ENCODE measurements around the gene FGF14.
"Not testable (repeated sequence)": the region's sequence is repeated elsewhere in the genome, so short reads cannot be mapped to it uniquely, and the experiment has no call there.

FGF14 gene

GRCh38 chr13:102195566-102196462, 206.0 kb downstream of the FGF14 start:
- DNase-seq (ENCODE audit: low read depth in 2 of 2) = no peak

- no peak for DNase-seq (ENCODE audit: low read depth in 2 of 2)
Measured at GRCh38 chr13:102192858-102193257, 209.0 kb downstream of the FGF14 start.

DNA sequence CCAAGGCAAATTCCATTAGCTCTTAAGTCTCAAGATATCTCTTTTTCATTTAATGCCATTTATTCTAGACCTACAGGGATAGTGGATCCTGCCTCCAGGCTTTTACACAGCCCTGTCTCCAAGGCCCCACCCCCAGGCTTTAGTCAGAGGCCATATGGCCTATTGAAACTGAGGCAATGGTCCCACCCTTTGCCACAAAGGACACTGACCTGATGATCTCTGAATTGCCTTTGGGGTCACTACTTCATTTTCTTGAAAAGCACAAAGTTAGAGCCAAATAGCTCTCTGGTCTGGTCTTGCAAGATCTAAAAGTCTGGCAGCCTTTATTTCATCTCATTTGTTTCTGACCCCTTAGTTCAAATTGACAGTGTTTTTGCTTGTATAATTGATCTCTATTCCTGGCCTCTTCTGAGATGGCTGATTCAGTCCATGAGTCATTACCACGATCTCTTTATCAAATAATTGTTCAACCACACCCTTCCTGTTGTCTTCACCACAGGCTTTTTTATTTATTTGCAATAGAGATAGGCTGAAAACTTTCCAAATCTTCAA, 209.8 kb downstream of the FGF14 start:
- DNase-seq (ENCODE audit: low read depth in 2 of 2) = no peak

GRCh38 chr13:102190930-102191329, 210.9 kb downstream of the FGF14 start:
- DNase-seq (ENCODE audit: low read depth in 2 of 2) = no peak

DNA sequence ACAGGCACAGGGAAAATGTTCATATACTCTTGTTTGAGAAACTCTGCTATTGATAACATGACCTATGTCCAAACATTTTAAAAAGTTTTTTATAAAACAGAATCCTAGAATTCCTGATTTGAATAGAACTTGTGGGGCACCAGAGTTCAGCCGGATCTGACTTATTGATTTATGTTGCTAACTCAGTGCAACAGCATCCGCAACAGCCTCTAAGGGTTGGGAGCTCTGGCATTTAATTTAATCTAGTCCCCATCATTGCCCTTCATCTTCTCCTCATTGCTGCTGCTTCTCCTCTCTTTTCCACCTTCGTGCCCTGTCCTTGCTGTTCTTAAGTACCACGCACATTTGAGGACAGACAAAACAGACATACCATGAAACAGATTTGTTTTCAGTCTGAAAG, 214.5 kb downstream of the FGF14 start:
- DNase-seq (ENCODE audit: low read depth in 2 of 2) = no peak

GRCh38 chr13:102185375-102185984, 216.4 kb downstream of the FGF14 start:
- no peak for DNase-seq (ENCODE audit: low read depth in 2 of 2)

DNA sequence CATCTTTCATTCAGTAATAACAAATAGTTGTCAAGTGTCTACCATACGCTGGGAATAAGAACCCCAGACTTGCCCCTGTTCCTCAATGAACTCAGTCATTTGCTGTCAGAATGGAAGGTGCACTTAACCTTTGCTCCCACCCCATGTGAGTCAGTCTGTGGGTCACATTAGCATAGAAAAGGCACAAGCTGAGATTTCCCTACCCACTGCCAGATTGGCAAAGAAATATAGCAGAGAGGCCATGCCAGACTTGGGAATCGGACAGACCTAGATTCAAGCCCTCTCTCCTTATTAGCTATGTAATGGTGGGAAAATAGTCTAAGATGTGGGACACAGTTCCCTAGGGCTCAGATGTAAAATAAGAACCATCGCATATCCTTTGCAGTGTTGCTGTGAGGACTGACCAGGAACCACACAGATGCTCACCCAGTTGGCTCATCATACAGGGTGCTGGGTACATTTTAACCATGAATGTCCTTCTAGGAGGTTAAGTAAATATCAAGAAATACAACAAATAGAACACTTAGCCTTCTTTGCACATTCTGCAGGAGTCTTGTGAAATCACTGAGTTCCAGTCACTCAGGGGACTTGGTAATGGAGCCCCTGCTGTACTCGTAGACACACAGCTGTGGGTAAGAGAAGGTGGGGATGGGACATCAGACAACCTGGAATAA, 218.2 kb downstream of the FGF14 start:
- no peak for DNase-seq (ENCODE audit: low read depth in 2 of 2)

- DNase-seq (ENCODE audit: low read depth in 2 of 2) = no peak
Measured at GRCh38 chr13:102182170-102182569, 219.7 kb downstream of the FGF14 start.

GRCh38 chr13:102177431-102177830, 224.4 kb downstream of the FGF14 start:
- no peak for DNase-seq (ENCODE audit: low read depth in 2 of 2)

- no peak for DNase-seq (ENCODE audit: low read depth in 2 of 2)
Measured at GRCh38 chr13:102176846-102177245, 225.0 kb downstream of the FGF14 start.

GRCh38 chr13:102172406-102172805, 229.4 kb downstream of the FGF14 start:
- no peak for DNase-seq (ENCODE audit: low read depth in 2 of 2)

DNA sequence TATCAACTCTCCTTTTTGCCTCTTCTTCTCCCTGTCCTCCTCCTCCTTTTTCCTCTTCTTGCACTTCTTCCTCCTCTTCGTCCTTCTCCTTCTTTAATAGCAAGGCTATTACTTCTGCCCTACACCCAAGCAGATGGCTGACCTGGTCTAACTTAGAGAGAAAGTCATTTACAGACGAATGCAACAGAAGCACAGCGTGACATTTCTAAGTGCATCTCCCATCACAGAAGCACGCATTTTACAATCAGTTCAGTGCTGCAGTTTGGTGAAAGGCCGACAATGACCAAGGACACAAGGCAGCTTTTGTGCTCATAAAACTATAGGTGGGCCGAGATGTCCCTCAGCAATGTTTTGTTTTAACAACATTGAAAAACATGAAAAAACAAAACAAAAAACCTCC, 231.5 kb downstream of the FGF14 start:
- no peak for DNase-seq (ENCODE audit: low read depth in 2 of 2)

DNA sequence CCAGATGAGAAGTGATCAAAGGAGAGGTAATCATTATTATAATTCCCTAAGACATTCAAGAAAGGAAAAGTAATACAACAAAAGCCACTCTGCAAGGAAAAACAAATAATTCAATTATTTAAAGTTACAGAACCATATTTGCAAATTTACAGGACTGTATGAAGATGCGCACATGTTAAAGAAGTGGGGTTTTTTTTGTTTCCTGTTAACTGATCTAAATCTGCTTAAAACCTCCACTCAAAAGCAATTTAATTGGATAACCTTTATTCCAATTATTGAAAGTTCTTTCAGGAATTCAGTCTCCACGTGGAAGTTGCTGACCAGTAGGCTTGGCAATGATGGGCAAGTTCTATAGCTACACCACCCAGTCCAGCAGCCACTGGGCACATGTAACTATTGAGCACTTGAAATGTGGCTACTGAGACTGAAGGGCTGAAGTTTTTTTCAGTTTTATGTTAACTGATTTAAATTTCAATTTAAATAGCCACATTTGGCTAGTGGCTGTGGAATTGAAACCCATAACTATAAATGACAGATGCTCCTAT, 232.3 kb downstream of the FGF14 start:
- no peak for DNase-seq (ENCODE audit: low read depth in 2 of 2)

GRCh38 chr13:102152790-102153189, 249.1 kb downstream of the FGF14 start:
- DNase-seq (ENCODE audit: low read depth in 2 of 2) = no peak

GRCh38 chr13:102147353-102147752, 254.5 kb downstream of the FGF14 start:
- no peak for DNase-seq (ENCODE audit: low read depth in 2 of 2)

- no peak for DNase-seq (ENCODE audit: low read depth in 2 of 2)
Measured at GRCh38 chr13:102145750-102146149, 256.1 kb downstream of the FGF14 start.

GRCh38 chr13:102142473-102142826, 259.4 kb downstream of the FGF14 start:
- DNase-seq (ENCODE audit: low read depth in 2 of 2) = no peak

DNA sequence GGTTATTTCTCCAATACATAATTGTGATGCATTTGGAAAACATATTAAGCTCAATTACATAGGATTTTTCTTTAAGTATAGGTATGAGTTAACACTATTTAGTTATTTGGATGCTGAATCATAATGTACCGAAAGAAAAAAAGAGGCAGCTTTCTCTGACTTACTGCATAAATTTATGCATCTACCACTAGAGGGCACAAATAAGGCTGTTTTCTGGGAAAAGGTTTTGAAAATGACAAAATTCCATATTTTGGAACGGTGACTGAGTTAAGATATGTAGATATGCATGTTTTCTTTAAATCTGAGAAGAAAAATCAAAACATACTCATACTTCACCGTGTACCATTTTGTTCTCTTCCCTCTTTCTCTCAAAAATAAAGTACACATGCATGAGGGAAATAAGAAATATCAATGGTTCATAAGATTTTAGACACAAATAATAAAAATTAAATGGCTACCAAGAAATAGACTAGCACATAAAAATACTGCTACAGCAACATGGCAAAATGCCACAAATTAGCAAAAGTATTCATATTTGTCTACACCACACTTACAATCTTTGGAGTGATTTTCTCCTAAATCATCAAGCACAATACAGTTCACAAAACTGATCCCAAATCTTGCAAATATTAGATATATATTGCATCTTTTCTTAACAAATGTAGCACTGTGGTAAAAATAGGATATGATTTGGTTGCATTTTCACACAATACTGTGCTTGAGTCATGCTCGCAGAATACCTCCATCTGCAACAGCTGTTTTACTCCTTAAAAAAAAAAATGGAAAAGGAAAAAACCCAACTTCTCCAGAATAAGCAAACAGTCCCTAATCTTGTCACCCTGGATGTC, 260.0 kb downstream of the FGF14 start:
- no peak for DNase-seq (ENCODE audit: low read depth in 2 of 2)

GRCh38 chr13:102139626-102140025, 262.2 kb downstream of the FGF14 start:
- DNase-seq (ENCODE audit: low read depth in 2 of 2) = no peak

DNA sequence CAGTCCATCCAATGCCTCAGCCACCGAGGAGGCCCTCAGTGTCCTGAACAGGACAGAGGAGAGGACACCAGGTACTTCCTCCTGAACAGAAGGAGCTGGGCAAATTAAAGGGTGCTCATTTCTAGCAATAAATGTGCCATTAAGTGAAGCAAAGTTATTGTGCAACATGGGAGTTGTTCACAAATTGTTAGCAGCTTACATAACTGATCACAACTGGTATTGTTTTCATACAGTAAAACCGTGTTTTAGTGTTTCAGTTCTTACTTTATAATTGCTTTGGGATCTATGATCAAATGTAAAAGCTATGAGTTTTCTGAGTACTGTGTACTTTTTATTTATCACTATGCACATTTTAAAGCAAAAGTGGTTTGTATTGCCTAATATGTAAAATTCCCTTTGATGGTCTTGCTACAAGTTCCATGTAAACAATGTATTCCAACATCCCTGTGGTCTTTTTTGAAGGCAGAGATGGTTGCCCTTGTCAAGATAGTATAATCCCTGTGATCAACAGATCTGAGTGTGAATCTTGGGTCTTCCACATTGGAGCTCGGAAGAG, 263.1 kb downstream of the FGF14 start:
- no peak for DNase-seq (ENCODE audit: low read depth in 2 of 2)

DNA sequence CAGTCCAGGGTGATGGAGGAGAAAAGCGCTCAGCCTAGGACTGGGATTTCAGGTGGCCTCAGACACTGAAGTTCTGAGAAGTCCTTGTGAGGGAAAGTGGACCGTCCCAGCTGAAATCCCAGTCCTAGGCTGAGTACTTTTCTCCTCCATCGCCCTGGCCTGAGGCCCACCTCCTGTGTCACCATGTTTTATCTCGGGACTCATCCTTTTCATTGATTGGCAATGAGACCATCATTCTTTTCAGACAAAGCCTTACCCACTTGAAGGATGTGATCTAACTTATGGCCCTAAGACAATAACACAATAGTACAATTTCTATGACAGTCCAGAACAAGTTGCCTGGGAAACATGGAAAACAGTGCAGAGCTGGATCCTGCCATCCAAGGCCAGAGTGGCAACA, 263.9 kb downstream of the FGF14 start:
- DNase-seq (ENCODE audit: low read depth in 2 of 2) = not testable (repeated sequence)
